ENCODE data around the gene RAB3IL1.

DNA sequence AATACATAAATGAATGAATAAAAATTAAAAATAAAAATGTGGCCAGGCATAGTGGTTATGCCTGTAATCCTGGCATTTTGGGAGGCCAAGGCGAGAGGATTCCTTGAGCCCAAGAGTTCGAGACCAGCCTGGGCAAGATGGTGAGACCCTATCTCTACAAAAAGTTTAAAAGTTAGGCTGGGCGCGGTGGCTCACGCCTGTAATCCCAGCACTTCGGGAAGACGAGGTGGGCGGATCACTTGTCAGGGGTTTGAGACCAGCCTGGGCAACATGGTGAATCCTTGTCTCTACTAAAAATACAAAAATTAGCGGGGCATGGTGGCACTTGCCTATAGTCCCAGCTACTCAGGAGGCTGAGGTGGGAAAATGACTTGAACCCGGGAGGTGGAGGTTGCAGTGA is 23.1 kb upstream of the RAB3IL1 start:
- TF ChIP-seq POLR2A (IDR thresholded peaks at IDR 0.05; ENCODE audit: low read length) (no peak), GATA1 (IDR thresholded peaks at IDR 0.05; ENCODE audit: low read depth, low read length) (no peak)

All from erythroblast (primary cell).